ENCODE measurements around the gene SLC38A10.

SLC38A10 gene

GRCh38 chr17:81322271-81323082 lies 27.4 kb upstream of the SLC38A10 start:
- peak; percentile 36 for TF ChIP-seq CTCF (IDR thresholded peaks at IDR 0.05; ENCODE audit: low read depth, low read length)
- H3K9me3 ChIP-seq, result no peaks in the 10 kb centered on the region
- no peak overlapping the region for H3K4me3 ChIP-seq (ENCODE audit: low read depth, low read length)
- H3K4me1 ChIP-seq, result peaks cover 12% of the 10 kb centered on the region
- no peaks in the 10 kb centered on the region for H3K27me3 ChIP-seq
- DNase-seq, result peak; percentile 51
- H3K36me3 ChIP-seq, result no peaks in the 10 kb centered on the region

- TF ChIP-seq CTCF (IDR thresholded peaks at IDR 0.05; ENCODE audit: low read depth, low read length), result no peak
- Histone ChIP-seq H3K4me1 (peaks cover 30% of the 10 kb centered on the region), H3K9me3 (no peaks in the 10 kb centered on the region), H3K27me3 (no peaks in the 10 kb centered on the region), H3K36me3 (no peaks in the 10 kb centered on the region), H3K4me3 (ENCODE audit: low read depth, low read length) (no peak overlapping the region)
- no peak for DNase-seq
These were observed 23.0 kb upstream of the SLC38A10 start for GRCh38 chr17:81317961-81318605.

- Histone ChIP-seq H3K4me3 (ENCODE audit: low read depth, low read length) (no peak overlapping the region), H3K4me1 (peaks cover 28% of the 10 kb centered on the region), H3K36me3 (no peaks in the 10 kb centered on the region), H3K27me3 (no peaks in the 10 kb centered on the region), H3K9me3 (no peaks in the 10 kb centered on the region)
- DNase-seq, result no peak
- TF ChIP-seq CTCF (IDR thresholded peaks at IDR 0.05; ENCODE audit: low read depth, low read length), result no peak
These were observed 22.4 kb upstream of the SLC38A10 start for GRCh38 chr17:81317530-81317821.

GRCh38 chr17:81315885-81316391 lies 20.8 kb upstream of the SLC38A10 start:
- no peaks in the 10 kb centered on the region for H3K27me3 ChIP-seq
- no peaks in the 10 kb centered on the region for H3K9me3 ChIP-seq
- H3K4me1 ChIP-seq, result peaks cover 34% of the 10 kb centered on the region
- no peaks in the 10 kb centered on the region for H3K36me3 ChIP-seq
- DNase-seq, result no peak
- no peak for TF ChIP-seq CTCF (IDR thresholded peaks at IDR 0.05; ENCODE audit: low read depth, low read length)
- H3K4me3 ChIP-seq (ENCODE audit: low read depth, low read length), result no peak overlapping the region

- H3K36me3 ChIP-seq, result no peaks in the 10 kb centered on the region
- H3K27me3 ChIP-seq, result no peaks in the 10 kb centered on the region
- H3K9me3 ChIP-seq, result no peaks in the 10 kb centered on the region
- no peak for TF ChIP-seq CTCF (IDR thresholded peaks at IDR 0.05; ENCODE audit: low read depth, low read length)
- H3K4me1 ChIP-seq, result peaks cover 40% of the 10 kb centered on the region
- H3K4me3 ChIP-seq (ENCODE audit: low read depth, low read length), result no peak overlapping the region
- DNase-seq, result peak; percentile 6
These were observed 20.2 kb upstream of the SLC38A10 start for GRCh38 chr17:81315129-81315884.

Data from BE2C (cell line).